Measurements from ENCODE around the gene TEX52.

GRCh38 chr12:2812290-2813213, 44.3 kb downstream of the TEX52 start, which contains the start of gene ITFG2:
- peak in 1 of 7 experiments; percentile 18 for TF ChIP-seq CTCF (IDR thresholded peaks at IDR 0.05)
- TF ChIP-seq EP300 (IDR thresholded peaks at IDR 0.05) = peak; percentile 68
- TF ChIP-seq POLR2AphosphoS5 (IDR thresholded peaks at IDR 0.05) = peak; percentile 95 to 97 (median 95)
- TF ChIP-seq POLR2A (IDR thresholded peaks at IDR 0.05) = peak in 2 of 4 donors; percentile 44 to 77
